EL (cell line): ENCODE measurements around the gene LMO7.

Experiments
- DNase-seq: peaks from one replicate; pipeline ENCODE4 v3.0.0-alpha.2; 2016

Gene LMO7

DNA sequence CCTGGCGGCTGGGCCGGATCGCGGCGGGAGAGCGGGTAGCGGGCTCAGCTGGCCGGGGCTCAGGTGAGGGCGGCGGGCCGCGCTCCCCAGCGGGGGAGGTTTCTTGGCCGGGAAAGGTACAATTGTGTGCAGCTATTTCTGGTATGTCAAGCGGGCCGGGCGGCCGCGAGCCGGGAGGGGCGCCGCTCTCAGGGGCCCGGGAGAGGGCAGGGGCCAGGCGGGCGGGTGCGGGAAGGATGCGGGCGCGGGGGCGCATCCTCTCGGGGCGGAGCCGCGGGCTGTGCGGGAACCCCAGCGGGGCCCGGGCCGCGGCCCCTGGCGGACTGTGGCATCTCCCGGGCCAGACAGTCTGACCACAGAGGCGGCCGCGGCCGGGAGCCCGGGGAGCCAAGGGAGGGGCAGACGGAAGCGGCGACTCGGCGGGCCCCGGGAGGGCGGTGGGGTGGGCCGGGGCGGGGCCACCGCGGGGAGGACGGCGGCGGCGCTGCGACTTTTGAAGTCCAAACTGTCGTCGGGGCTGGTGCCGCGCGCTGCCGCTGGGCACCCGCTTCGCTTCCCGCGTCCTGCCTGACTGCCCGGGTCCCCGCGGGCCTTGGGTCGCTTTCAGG lies at the start of gene LMO7:
Gene LMO7, plus strand, starts transcription at position 503 of the 608 bp plus-strand sequence. CDS start 328 bp downstream, outside the sequence.
- DNase-seq, result peak; percentile 78

- no peak for DNase-seq
Measured at GRCh38 chr13:75587679-75588078, 48.5 kb upstream of the LMO7 start.

DNA sequence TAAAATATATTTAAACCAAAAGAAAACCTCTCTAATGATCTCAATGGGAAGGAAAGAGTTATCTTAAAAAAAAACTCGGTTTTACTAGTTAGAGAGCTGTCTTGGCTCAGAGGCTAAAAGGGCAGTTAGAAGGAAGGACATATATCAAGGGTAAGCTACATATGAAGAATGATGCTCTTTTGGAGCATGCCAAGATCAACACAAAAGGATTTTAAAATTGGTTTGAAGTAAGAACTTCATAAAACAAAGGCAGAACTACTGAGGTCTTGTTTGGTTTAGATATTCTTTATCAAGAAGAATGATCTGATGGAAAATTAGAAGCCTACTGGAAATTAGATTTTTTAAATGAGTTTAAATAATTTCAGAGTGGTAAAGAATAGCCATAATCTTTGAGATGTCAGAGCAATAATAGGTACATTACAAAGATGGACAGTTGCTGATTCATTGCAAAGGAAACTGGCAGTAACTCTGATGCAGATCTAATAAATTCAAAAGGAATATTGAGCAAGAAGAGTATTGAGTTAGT lies 39.4 kb upstream of the LMO7 start:
- no peak for DNase-seq

DNA sequence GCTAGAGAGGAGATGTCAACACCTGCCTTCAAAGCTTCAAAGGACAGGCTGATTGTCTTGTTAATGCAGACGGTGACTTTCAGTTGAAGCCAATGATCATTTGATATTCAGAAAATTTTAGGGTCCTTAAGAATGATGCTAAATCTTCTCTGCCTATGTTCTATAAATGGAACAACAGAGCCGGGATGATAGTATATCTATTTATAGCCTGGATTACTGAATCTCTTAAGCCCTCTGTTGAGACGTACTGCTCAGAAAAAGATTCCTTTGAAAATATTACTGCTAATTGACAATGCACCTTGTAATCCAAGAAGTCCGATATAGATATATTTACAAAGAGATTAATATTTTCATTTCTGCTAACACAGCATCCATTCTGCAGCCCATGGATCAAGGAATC lies 35.8 kb upstream of the LMO7 start:
- no peak for DNase-seq

DNA sequence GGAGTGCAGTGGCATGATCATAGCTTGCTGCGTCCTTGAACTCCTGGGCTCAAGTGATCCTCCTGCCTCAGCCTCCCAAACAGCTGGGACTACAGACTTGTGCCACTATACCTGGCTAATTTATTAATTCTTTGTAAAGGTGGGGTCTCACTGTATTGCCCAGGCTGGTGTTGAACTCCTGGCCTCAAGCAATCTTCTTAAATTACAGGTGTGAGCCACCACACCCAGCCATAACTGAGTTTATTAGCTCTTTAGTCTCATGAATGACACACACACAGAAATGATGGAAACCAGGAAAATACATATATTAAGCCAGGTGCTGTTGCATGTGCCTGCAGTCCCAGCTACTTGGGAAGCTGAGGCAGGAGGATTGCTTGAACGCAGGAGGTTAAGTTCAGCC lies 33.1 kb upstream of the LMO7 start:
- no peak for DNase-seq

DNA sequence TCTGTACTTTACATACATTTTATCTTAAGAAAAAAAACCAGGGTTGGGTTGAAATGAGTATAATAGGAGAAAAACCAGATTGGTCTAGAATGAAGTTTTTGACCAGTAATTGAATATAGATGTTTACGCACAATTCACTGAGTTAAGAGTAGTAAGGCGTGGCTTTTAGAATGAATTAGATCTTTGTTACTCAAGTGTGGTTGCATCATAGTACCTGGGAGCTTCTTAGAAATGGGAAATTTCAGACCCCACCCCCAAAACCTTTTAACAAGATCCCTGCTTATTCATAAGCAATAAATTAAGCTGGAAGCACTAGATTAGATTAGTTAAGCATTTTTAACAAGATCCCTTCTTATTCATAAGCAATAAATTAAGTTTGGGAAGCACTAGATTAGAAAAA lies 28.7 kb upstream of the LMO7 start:
- no peak for DNase-seq

GRCh38 chr13:75610466-75610865 lies 25.7 kb upstream of the LMO7 start:
- no peak for DNase-seq

DNA sequence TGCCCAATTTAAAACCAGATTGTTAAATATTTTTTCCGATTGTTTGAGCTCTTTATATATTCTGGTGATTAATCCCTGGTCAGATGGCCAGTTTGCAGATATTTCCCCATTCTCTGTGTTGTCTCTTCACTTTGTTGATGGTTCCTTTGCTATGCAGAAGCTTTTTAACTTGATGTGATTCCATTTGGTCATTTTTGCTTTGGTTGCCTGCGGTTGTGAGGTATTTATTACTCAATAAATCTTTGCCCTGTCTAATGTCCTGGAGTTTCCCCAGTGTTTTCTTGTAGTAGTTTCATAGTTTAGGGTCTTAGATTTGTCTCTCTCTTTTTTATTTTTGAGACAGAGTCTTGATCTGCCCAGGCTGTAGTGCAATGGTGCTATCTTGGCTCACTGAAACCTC lies 23.8 kb upstream of the LMO7 start:
- no peak for DNase-seq

DNA sequence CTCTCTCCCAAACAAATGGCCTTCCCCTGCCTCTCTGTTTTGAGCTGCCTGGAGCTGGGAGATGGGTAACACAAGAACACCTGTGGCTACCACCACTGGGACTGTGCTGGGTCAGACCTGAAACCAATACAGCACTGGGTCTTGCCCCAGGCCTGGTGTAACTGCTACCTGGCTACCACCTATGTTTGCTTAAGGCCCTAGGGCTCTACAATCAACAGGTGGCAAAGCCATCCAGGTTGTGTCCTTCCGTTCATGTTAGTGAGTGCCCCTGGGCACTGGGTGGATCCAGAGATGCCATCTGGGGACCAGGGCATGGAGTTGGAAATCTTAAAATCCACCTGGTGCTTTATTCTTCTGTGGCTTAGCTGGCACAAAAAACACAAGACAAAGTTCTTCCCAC lies 18.9 kb upstream of the LMO7 start:
- DNase-seq, result no peak

- no peak for DNase-seq
Measured at GRCh38 chr13:75618308-75618707, 17.8 kb upstream of the LMO7 start.

GRCh38 chr13:75620020-75620419 lies 16.1 kb upstream of the LMO7 start:
- DNase-seq, result no peak

GRCh38 chr13:75621147-75621546 lies 15.0 kb upstream of the LMO7 start:
- peak; percentile 91 for DNase-seq

DNA sequence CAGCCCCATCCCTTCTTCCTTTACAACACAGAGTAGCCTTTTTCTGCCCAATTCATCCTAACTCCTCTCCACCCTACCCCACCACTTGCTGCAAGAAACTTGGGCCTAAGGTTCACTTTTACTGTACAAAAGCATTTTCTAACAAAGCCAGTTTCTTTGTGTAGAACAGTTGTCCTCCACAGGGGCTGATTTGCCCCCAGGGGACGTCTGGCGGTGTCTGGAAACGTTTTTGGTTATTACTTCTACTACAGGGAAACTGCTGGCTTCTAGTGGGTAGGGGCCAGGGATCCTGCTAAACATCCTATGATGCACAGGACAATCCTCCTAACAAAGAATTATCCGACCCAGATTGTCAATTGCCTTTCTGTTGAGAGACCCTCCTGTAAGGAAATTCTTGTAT lies 7.3 kb upstream of the LMO7 start:
- DNase-seq, result no peak

DNA sequence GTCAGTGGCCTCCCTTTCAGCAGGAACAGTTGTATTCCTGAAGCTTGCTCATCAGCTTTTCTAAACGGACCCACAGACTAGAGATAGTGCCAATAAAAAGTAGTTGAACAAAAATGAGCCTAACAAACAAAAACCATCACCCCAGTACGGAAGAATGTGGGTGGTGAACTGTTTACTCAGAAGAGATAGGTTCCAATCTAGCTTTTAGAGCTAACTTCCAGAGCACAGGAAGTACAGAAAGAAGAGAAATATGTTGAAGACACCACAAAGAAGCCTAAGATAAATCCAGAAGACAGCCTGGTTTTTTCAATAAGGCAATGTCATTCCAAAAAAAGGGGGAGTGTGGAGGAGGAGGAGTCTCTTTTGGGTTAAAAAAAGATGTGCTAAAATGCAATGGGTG lies 2.8 kb upstream of the LMO7 start:
- DNase-seq, result peak; percentile 94

GRCh38 chr13:75635101-75635827 lies 866 bp upstream of the LMO7 start:
- peak; percentile 47 for DNase-seq

DNA sequence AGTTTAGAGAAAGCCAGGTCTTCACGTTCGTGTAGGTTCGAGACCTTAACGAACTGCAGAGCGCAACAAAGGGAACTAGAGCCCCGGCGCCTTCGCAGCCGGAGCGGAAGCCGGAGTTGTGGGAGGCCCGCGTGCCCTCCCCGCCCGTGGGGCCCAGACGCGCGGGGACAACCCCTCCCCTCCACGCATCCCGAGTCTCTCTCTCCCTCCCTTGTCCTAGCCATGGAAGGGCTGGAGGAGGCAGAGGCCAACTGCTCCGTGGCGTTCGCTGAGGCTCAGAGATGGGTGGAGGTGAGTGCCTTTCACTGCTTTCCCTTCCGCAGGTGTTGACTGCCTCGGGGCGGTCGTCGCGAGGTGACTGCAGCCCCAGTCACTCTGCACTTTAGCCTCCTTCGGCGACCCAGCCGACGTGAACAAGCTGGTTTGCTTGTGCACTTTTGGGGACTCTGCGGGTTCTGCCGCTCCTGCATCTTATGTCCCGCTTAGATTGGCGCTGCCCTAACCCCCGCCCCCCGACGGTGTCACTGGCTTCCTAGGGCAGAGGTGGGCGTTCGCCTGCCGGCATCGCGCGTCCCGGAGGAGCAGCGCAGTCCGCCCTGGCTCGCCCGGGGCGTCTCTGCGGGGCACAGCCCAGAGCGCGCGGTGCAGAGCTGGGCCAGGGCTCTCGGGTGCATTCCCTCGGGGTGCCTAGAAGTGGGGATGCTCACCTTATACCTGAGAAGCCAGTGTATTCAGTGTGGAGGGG lies 478 bp downstream of the LMO7 start:
- peak; percentile 61 for DNase-seq

DNA sequence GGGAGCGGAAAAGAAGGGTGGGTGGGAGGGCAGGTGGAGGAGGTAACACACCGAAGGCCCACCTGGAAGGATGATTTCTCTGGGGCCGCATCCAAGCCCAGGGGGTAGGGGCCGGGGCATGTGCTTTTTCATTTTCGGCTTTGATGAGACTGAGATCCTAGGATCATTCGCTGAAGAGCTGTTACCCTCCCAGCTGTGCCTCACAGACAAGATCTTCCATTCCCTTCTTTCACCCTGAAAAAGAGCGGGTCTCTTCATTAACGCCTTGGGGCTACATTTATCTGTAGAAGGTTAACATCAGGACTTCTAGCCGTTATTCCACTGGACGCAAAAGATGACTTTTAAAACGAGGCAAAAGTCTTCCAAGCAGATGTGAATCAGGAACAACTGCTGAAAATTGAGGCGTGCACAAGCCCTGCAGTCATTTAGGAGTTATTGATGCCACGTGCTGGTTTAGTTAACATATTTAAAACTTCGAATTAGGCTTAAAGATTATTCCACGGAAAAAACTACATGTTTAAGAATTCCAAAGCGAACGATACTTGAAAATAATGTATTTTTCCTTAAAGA lies 1.1 kb downstream of the LMO7 start:
- no peak for DNase-seq

DNA sequence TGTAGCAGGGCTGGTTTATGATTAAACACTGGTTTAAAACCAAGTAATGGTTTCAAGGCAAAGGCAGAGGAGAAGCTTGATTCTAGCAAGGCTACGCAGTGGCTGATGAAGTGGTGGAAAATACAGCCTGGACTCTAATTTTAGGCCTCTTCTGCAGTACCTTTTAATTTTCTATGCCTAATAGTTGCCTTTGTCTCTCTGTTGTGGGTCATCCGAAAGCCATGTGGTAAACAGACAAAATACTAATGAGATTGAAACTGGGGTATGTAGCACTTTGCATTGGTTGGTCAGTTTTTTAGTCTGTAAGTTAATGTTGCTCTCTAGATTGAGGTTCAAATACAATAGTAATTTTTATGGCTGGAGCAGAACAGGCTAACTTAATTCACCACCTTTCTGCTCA lies 3.3 kb downstream of the LMO7 start:
- no peak for DNase-seq

DNA sequence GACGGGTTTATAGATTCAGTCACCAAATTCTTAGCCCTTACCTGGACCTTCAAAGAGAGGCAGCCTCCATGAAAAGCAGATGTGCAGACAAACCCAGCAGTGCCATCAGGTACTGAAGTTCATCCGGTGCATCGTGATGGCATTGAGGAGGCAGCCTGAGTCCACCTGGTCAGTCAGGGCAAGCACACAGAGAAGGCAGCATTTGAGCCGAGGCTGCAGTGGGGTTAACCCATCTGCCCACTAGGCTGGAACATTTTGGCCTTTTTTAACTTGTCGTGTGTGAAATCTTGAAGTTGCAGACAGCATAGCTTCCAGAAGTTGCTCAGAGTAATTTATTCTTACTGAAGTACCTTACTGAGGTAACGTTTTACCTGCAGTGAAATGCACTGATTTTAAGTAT lies 4.9 kb downstream of the LMO7 start:
- no peak for DNase-seq

DNA sequence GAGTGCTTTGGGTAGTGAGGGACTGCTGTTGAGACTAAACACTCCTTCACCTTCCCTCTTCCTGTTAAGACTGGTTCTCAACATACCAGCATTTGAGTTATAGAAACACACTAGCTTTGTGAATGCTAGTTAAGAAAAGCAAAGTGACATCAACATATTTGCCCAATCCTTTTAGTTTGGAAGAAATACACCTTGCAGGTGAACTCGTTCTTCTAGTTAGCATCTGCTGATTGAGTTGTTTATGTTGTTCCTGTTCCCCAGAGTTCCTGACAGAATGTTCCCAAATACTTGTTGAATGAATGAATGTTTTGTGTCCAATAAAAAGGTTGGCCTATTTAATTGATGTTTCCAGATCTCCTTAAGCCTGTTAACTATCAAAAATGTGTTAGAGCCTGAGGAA lies 7.1 kb downstream of the LMO7 start:
- DNase-seq, result no peak

- DNase-seq, result no peak
Measured at GRCh38 chr13:75643693-75644092, 7.6 kb downstream of the LMO7 start.

- DNase-seq, result no peak
Measured at GRCh38 chr13:75645141-75645540, 9.0 kb downstream of the LMO7 start.

DNA sequence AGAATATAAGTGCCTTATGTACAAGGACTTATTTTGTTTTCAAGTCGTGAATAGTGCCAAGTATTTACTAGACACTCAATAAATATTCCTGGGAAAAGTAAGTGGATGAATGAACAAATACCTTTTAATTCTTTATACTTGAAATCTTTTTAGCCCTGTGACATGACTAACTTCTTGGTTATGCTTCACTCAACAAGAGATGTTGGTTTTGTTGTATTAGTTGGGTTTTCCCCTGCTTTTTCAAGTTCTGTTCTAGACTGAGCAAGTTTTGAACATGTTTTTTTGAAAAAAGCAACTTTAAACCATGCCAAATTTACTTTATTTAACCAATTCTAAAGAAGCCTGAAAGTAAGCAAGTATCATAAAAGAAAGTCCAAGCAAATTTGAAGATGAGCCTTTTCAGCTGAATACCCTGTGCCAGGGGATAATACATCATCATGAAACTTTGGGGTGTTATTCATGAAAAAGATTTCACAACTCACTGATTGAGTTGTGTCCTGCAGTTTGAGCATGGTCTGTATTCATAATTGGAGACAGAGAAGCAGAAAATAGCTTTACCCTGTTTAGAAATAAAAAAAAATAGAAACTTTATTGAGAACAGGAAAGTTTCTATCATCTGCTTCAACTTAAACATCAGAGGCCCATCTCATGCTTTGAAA lies 11.1 kb downstream of the LMO7 start:
- no peak for DNase-seq
